Activated CD8-positive, alpha-beta T cell treated with anti-CD3 and anti-CD28 coated beads, Interleukin-2, amount 10 ng/mL, durations not matched to agents 7 days and 5 days (primary cell): ENCODE results near the gene PPP1R1C. TPM values are rescaled to one million over a fixed set of nuclear protein-coding genes. Genes with fewer than 3 reads are reported as not detected.

Source experiments
- ATAC-seq: fragments of 150-1000 bp; cut with Tn5 transposase; one replicate; pipeline ENCODE4 v1.10.0; 2021; ENCODE audit warnings: moderate library complexity
- CTCF ChIA-PET: fragments of 350-600 bp; sonication (Branson Sonifier 250); formaldehyde crosslinking; loops from one replicate; lab custom pipeline; 2021; ENCODE audit warnings: antibody characterized with exemption; lab: Charles Lee
- POLR2A ChIA-PET: fragments of 350-600 bp; sonication (Branson Sonifier 250); formaldehyde crosslinking; loops from one replicate; lab custom pipeline; 2021; ENCODE audit warnings: antibody characterized with exemption; lab: Charles Lee
- DNase-seq: peaks from one replicate; pipeline ENCODE4 v3.0.0-alpha.2; 2020
- H3K27ac Mint-ChIP-seq: one replicate; pipeline ENCODE4 v1.8.0; 2021; ENCODE audit warnings: mild to moderate bottlenecking, mixed read lengths
- H3K27me3 Mint-ChIP-seq: one replicate; pipeline ENCODE4 v1.8.0; 2021; ENCODE audit warnings: low read depth, mixed read lengths
- H3K36me3 Mint-ChIP-seq: one replicate; pipeline ENCODE4 v1.8.0; 2021; ENCODE audit warnings: low read depth, mixed read lengths
- H3K4me1 Mint-ChIP-seq: one replicate; pipeline ENCODE4 v1.8.0; 2021; ENCODE audit warnings: low read depth, mixed read lengths
- H3K4me3 Mint-ChIP-seq: one replicate; pipeline ENCODE4 v1.8.0; 2021; ENCODE audit warnings: mild to moderate bottlenecking, mixed read lengths
- H3K9me3 Mint-ChIP-seq: one replicate; pipeline ENCODE4 v1.8.0; 2022; ENCODE audit warnings: mixed read lengths; ENCODE audit not compliant: insufficient read depth
- total RNA-seq, 2 experiments: library from RNA; stranded (reverse); gene quantifications; one replicate each; pipeline ENCODE4 v1.2.3, GENCODE V29; 2021

The PPP1R1C gene
- total RNA-seq, 2 experiments from 2014 or later = not detected

GRCh38 chr2:181972431-181973170 lies 13.1 kb upstream of the PPP1R1C start:
- Mint-ChIP-seq H3K9me3 (no peaks in the 10 kb centered on the region), H3K27me3 (peaks cover 4% of the 10 kb centered on the region), H3K4me1 (no peaks in the 10 kb centered on the region), H3K27ac (no peak overlapping the region), H3K36me3 (no peaks in the 10 kb centered on the region), H3K4me3 (no peak overlapping the region)
- ChIA-PET CTCF (no interaction called here), POLR2A (no interaction called here)
- no peak for DNase-seq
- ATAC-seq = no peak

DNA sequence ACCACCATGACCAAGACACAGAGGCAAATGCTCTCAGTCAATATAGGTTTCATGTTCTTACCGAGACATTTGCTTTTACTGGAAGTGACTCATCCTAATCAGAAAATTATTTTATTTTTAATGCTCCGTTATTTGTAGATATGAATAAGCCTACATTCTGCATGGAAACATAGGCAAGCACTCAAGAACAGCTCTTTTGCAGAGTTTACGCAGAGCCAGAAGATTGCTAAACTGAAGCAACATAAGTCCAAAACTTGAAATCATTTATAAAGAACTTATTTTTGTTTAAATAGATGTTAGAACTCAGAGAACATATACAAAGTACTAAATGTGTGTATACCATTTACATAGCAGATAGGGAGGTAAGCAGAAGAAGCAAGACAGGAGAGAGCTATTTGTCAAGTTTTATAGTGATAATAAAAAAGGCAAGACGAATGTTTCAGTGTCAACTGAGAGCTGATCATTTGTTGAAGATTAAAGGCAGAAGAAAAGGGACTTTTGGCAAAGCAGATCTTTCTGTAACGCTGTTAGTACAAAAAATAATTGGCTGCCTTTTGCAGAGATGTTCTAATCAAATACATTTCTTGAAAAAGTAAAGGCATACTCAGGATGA lies 12.4 kb upstream of the PPP1R1C start:
- no peaks in the 10 kb centered on the region for H3K4me1 Mint-ChIP-seq
- CTCF ChIA-PET = no interaction called here
- H3K9me3 Mint-ChIP-seq = no peaks in the 10 kb centered on the region
- H3K4me3 Mint-ChIP-seq = no peak overlapping the region
- DNase-seq = no peak
- POLR2A ChIA-PET = no interaction called here
- peaks cover 1% of the 10 kb centered on the region for H3K27me3 Mint-ChIP-seq
- no peak overlapping the region for H3K27ac Mint-ChIP-seq
- no peak for ATAC-seq
- no peaks in the 10 kb centered on the region for H3K36me3 Mint-ChIP-seq

GRCh38 chr2:181977661-181978350 lies 7.8 kb upstream of the PPP1R1C start:
- no peaks in the 10 kb centered on the region for H3K9me3 Mint-ChIP-seq
- ATAC-seq (no peak), DNase-seq (no peak)
- CTCF ChIA-PET = no interaction called here
- H3K4me3 Mint-ChIP-seq = no peak overlapping the region
- POLR2A ChIA-PET = no interaction called here
- H3K36me3 Mint-ChIP-seq = no peaks in the 10 kb centered on the region
- no peak overlapping the region for H3K27ac Mint-ChIP-seq
- H3K4me1 Mint-ChIP-seq = no peaks in the 10 kb centered on the region
- no peaks in the 10 kb centered on the region for H3K27me3 Mint-ChIP-seq

GRCh38 chr2:181978351-181979150 lies 7.1 kb upstream of the PPP1R1C start:
- POLR2A ChIA-PET = no interaction called here
- DNase-seq (no peak), ATAC-seq (no peak)
- CTCF ChIA-PET = no interaction called here
- Mint-ChIP-seq H3K27me3 (no peaks in the 10 kb centered on the region), H3K27ac (no peak overlapping the region), H3K4me1 (no peaks in the 10 kb centered on the region), H3K9me3 (no peaks in the 10 kb centered on the region), H3K36me3 (no peaks in the 10 kb centered on the region), H3K4me3 (no peak overlapping the region)

DNA sequence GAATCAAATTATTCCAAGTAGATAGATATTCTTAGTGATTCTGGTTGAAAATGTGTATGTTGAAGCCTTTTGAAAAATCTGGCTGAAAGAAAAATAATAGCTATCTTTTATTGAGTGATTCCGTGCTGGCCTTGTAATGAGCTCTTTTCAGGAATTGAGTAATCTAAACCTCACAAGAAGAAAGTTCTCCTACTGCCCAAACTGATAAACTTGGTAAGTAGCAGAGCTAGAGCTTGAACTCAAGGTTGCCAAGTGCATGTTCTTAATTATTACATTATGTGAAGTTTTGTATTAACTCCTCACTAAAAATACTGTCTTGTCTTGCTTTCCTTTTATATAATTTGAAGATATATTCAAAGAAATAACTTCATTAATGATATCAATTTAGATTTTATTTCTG lies 1.6 kb upstream of the PPP1R1C start:
- no peaks in the 10 kb centered on the region for H3K9me3 Mint-ChIP-seq
- no peaks in the 10 kb centered on the region for H3K27me3 Mint-ChIP-seq
- H3K4me3 Mint-ChIP-seq = no peak overlapping the region
- ChIA-PET CTCF (no interaction called here), POLR2A (no interaction called here)
- H3K4me1 Mint-ChIP-seq = no peaks in the 10 kb centered on the region
- DNase-seq (no peak), ATAC-seq (no peak)
- no peak overlapping the region for H3K27ac Mint-ChIP-seq
- H3K36me3 Mint-ChIP-seq = no peaks in the 10 kb centered on the region

- ChIA-PET POLR2A (no interaction called here), CTCF (no interaction called here)
- H3K4me3 Mint-ChIP-seq = no peak overlapping the region
- ATAC-seq (no peak), DNase-seq (no peak)
- no peaks in the 10 kb centered on the region for H3K9me3 Mint-ChIP-seq
- no peaks in the 10 kb centered on the region for H3K27me3 Mint-ChIP-seq
- H3K36me3 Mint-ChIP-seq = no peaks in the 10 kb centered on the region
- H3K4me1 Mint-ChIP-seq = no peaks in the 10 kb centered on the region
- no peak overlapping the region for H3K27ac Mint-ChIP-seq
Measured at GRCh38 chr2:181984814-181985631, 630 bp upstream of the PPP1R1C start.

DNA sequence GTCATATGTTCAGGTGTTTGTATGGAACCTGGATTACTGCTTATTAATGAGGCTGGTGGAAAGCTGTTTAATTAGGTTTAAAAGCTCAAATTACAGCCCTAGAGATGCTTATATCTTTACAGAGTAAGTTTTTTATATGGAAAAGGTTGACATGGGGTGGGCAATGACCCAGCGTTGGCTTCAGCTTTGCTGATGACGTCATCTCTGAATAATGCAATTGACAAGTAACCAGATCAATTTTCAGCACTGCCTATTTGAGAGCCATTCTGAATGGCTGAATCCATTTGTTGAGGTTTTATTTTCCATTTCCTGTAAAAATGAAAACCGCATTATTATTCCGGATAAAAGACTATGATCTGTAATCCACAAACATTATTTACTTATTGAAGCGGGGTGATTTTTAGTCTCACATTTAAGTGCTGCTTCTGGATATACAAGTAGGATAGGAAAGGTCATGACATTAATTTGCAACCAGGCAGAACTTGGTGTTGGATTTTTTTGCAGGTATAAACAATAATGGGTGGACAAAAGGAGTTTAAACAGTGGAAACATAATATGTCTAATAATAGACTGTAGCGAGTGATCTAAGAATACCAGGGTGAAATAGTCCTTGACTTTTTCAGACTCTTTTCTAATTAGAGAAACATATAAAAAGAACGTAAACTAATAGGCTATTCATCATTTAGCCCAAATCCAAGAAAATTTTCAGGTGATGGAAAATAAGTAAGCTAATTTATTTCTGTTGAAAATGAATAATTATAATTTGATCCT lies 2.7 kb downstream of the PPP1R1C start:
- Mint-ChIP-seq H3K27me3 (peaks cover 2% of the 10 kb centered on the region), H3K27ac (no peak overlapping the region), H3K9me3 (no peaks in the 10 kb centered on the region), H3K36me3 (no peaks in the 10 kb centered on the region), H3K4me1 (no peaks in the 10 kb centered on the region), H3K4me3 (no peak overlapping the region)
- ChIA-PET CTCF (no interaction called here), POLR2A (no interaction called here)
- DNase-seq (no peak), ATAC-seq (no peak)

GRCh38 chr2:181989099-181989498 lies 3.4 kb downstream of the PPP1R1C start:
- no peak for DNase-seq
- POLR2A ChIA-PET = no interaction called here
- no peaks in the 10 kb centered on the region for H3K4me1 Mint-ChIP-seq
- peaks cover 2% of the 10 kb centered on the region for H3K27me3 Mint-ChIP-seq
- ATAC-seq = no peak
- no peaks in the 10 kb centered on the region for H3K9me3 Mint-ChIP-seq
- no peak overlapping the region for H3K4me3 Mint-ChIP-seq
- no peaks in the 10 kb centered on the region for H3K36me3 Mint-ChIP-seq
- CTCF ChIA-PET = no interaction called here
- H3K27ac Mint-ChIP-seq = no peak overlapping the region

- no peaks in the 10 kb centered on the region for H3K9me3 Mint-ChIP-seq
- POLR2A ChIA-PET = no interaction called here
- H3K27ac Mint-ChIP-seq = no peak overlapping the region
- no peak overlapping the region for H3K4me3 Mint-ChIP-seq
- H3K27me3 Mint-ChIP-seq = peaks cover 2% of the 10 kb centered on the region
- no peak for ATAC-seq
- CTCF ChIA-PET = no interaction called here
- no peak for DNase-seq
- no peaks in the 10 kb centered on the region for H3K4me1 Mint-ChIP-seq
- no peaks in the 10 kb centered on the region for H3K36me3 Mint-ChIP-seq
Measured at GRCh38 chr2:181991171-181991885, 5.7 kb downstream of the PPP1R1C start.

DNA sequence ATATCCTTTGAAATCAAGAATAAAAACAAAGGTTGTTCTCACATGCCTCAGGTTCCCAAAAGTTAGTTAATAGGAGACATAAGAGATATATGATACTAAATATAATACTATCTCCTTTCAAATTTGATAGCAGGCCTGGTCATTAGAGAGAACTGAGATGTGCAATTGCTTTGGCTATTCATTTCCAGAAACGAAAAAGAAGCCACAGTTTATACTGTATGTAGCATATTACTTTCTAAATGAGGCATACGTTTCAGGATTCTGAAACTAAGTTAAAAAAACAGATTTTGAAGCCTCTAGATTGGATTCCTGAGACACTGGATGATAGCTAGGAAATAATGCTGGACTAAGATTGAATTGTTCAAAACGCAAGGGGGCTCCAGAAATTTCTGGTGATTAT lies 7.1 kb downstream of the PPP1R1C start:
- Mint-ChIP-seq H3K36me3 (no peaks in the 10 kb centered on the region), H3K4me3 (no peak overlapping the region), H3K27ac (no peak overlapping the region), H3K27me3 (peaks cover 4% of the 10 kb centered on the region), H3K4me1 (no peaks in the 10 kb centered on the region), H3K9me3 (no peaks in the 10 kb centered on the region)
- DNase-seq (no peak), ATAC-seq (no peak)
- ChIA-PET CTCF (no interaction called here), POLR2A (no interaction called here)
